Lower lobe of right lung (tissue), 2 donors: Measurements from ENCODE around the gene UGT3A1. TPM values are rescaled to one million over a fixed set of nuclear protein-coding genes. Genes with fewer than 3 reads are reported as not detected.

Experiments
- ATAC-seq, 2 donors: fragments of 200-7000 bp; cut with Tn5 transposase; one replicate each; pipeline ENCODE4 v1.9.1; 2020 to 2022; ENCODE audit warnings: mild to moderate bottlenecking in 2 of 2, moderate library complexity in 2 of 2
- DNase-seq: peaks from one replicate; pipeline ENCODE4 v3.0.0-alpha.2; 2020
- H3K27ac ChIP-seq: fragments of 200-600 bp; one replicate; pipeline ENCODE4 v1.8.0; 2022
- H3K27me3 ChIP-seq: fragments of 200-600 bp; one replicate; pipeline ENCODE4 v1.8.0; 2022; ENCODE audit warnings: low read depth
- H3K36me3 ChIP-seq: fragments of 200-600 bp; one replicate; pipeline ENCODE4 v1.8.0; 2022; ENCODE audit warnings: mild to moderate bottlenecking
- H3K4me1 ChIP-seq: fragments of 200-600 bp; one replicate; pipeline ENCODE4 v1.8.0; 2022
- H3K4me3 ChIP-seq: fragments of 200-600 bp; one replicate; pipeline ENCODE4 v1.8.0; 2022; ENCODE audit warnings: mild to moderate bottlenecking
- H3K9me3 ChIP-seq: fragments of 200-600 bp; one replicate; pipeline ENCODE4 v1.8.0; 2022
- intact Hi-C: fragments of 100-400 bp; cut with DNase I; formaldehyde crosslinking; loops from one replicate; pipeline ENCODE4 v1.11.0; 2022
- total RNA-seq: library from RNA; stranded (reverse); fragmentation: NEBNext Ultra II Directional; extraction: Animal tissue kit (Norgen Biotek cat#: 25700); gene quantifications from one replicate; pipeline ENCODE4 v1.2.1, GENCODE V29; 2021
- TF ChIP-seq, protein P1 (sequence below): fragments of 200-600 bp; IDR thresholded peaks from one replicate; pipeline ENCODE4 v1.8.0; 2022; ENCODE audit warnings: antibody characterized with exemption, mild to moderate bottlenecking
- donor health status: DM: no; HTN: yes; CAD: no; lungs with severe emphysema.

UGT3A1 gene
- total RNA-seq, 1 donor from 2014 or later, result not detected

- H3K36me3 ChIP-seq, result no peaks in the 10 kb centered on the region
- no peaks in the 10 kb centered on the region for H3K4me1 ChIP-seq
- H3K9me3 ChIP-seq, result peaks cover 2% of the 10 kb centered on the region
- TF ChIP-seq, protein P1, sequence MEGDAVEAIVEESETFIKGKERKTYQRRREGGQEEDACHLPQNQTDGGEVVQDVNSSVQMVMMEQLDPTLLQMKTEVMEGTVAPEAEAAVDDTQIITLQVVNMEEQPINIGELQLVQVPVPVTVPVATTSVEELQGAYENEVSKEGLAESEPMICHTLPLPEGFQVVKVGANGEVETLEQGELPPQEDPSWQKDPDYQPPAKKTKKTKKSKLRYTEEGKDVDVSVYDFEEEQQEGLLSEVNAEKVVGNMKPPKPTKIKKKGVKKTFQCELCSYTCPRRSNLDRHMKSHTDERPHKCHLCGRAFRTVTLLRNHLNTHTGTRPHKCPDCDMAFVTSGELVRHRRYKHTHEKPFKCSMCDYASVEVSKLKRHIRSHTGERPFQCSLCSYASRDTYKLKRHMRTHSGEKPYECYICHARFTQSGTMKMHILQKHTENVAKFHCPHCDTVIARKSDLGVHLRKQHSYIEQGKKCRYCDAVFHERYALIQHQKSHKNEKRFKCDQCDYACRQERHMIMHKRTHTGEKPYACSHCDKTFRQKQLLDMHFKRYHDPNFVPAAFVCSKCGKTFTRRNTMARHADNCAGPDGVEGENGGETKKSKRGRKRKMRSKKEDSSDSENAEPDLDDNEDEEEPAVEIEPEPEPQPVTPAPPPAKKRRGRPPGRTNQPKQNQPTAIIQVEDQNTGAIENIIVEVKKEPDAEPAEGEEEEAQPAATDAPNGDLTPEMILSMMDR, result no peak
- H3K4me3 ChIP-seq, result no peak overlapping the region
- ATAC-seq (no peak), DNase-seq (no peak)
- intact Hi-C loops, result no loop called here
- H3K27ac ChIP-seq, result no peak overlapping the region
- H3K27me3 ChIP-seq, result no peaks in the 10 kb centered on the region
Measured at GRCh38 chr5:35904443-35905132, 86.6 kb downstream of the UGT3A1 start.

- TF ChIP-seq, protein P1, result no peak
- H3K27me3 ChIP-seq, result no peaks in the 10 kb centered on the region
- no peak overlapping the region for H3K4me3 ChIP-seq
- H3K36me3 ChIP-seq, result no peaks in the 10 kb centered on the region
- H3K4me1 ChIP-seq, result no peaks in the 10 kb centered on the region
- H3K9me3 ChIP-seq, result peaks cover 2% of the 10 kb centered on the region
- intact Hi-C loops, result no loop called here
- ATAC-seq (no peak), DNase-seq (no peak)
- no peak overlapping the region for H3K27ac ChIP-seq
Measured at GRCh38 chr5:35903631-35904203, 87.5 kb downstream of the UGT3A1 start.

DNA sequence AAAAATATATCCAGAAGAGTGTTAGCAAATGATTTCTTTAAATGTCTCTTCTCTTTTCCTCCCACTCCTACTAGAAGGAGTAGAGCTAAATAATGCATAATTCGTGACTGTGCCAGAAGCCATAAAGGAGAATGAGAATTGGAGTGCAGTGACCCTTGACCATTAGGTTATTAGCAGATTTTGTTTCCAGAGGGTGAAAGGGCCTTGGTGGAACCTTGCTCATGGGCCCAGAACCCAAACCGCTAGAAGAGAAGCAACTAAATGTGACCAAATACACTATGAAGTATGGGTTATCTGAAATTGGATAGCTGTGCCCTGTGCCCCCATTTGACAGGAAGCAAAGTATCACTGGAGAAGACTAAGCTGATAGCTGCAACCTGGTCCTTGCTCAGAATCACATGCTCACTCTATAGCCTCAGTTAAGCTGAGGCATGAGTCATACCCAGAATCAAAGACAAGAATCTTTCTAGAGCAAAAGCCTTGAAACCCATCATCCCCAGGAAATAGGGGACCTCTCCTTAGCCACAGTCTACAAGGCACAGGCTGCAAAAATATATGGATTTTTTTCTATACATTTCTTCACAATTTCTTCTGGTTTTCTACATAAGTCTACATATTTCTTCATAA lies 89.0 kb downstream of the UGT3A1 start:
- Histone ChIP-seq H3K27me3 (no peaks in the 10 kb centered on the region), H3K4me1 (no peaks in the 10 kb centered on the region), H3K9me3 (peaks cover 2% of the 10 kb centered on the region), H3K4me3 (no peak overlapping the region), H3K36me3 (no peaks in the 10 kb centered on the region), H3K27ac (no peak overlapping the region)
- DNase-seq (no peak), ATAC-seq (no peak)
- intact Hi-C loops, result no loop called here
- TF ChIP-seq, protein P1, result no peak

Other genes with a start within 250 kb of the UGT3A1 start
- gene IL7R, start 134.5 kb downstream of the UGT3A1 start, total RNA-seq, result 168 TPM
- gene CAPSL, start 52.8 kb downstream of the UGT3A1 start, total RNA-seq, result 8.7 TPM
- not detected for gene UGT3A2, start 75.5 kb upstream of the UGT3A1 start, total RNA-seq
- gene LMBRD2, start 160.5 kb upstream of the UGT3A1 start, total RNA-seq, result 12.1 TPM
- 15.6 TPM for gene SKP2, start 160.7 kb upstream of the UGT3A1 start, total RNA-seq